Peyer's patch (tissue), 4 donors: ENCODE data around the gene PROK1. TPM values are rescaled to one million over a fixed set of nuclear protein-coding genes. Genes with fewer than 3 reads are reported as not detected.

Source experiments
- total RNA-seq, 4 donors: library from RNA; depleted of rRNA; stranded (reverse); fragments of >200 nt; gene quantifications; one replicate each; pipeline ENCODE4 v1.1.0, GENCODE V29; 2016

Gene PROK1
- total RNA-seq, 4 donors from 2014 or later = not detected

Other genes starting within 250 kb of the PROK1 start
- gene KCNC4, start 240.8 kb upstream of the PROK1 start, total RNA-seq = 10 to 100 TPM in 2 of 4 donors, 1 to 10 TPM in 2; 6.1 to 18.0 (median 10.4) TPM
- gene RBM15, start 111.8 kb upstream of the PROK1 start, total RNA-seq = 10 to 100 TPM; 49.2 to 97.6 (median 80.9) TPM
- 10 to 100 TPM; 10.1 to 26.1 (median 13.0) TPM for gene SLC16A4, start 60.1 kb upstream of the PROK1 start, total RNA-seq
- 10 to 100 TPM; 45.1 to 99.0 (median 65.5) TPM for gene LAMTOR5, start 43.5 kb upstream of the PROK1 start, total RNA-seq
- gene KCNA10, start 68.0 kb downstream of the PROK1 start, total RNA-seq = not detected
- gene KCNA2, start 155.2 kb downstream of the PROK1 start, total RNA-seq = under 1 TPM in 2 of 4 donors, not detected in 2; 0.38 to 0.40 TPM
- gene KCNA3, start 223.8 kb downstream of the PROK1 start, total RNA-seq = 10 to 100 TPM in 1 of 4 donors, 1 to 10 TPM in 3; 2.2 to 21.5 (median 2.9) TPM